Activated T-cell treated with anti-CD3 and anti-CD28 coated beads for 24 hours (primary cell): ENCODE results near the gene COG5.

ENCODE experiments used
- DNase-seq: peaks from one replicate; pipeline ENCODE4 v3.0.0-alpha.2; 2020; ENCODE audit warnings: low read depth

Gene COG5

DNA sequence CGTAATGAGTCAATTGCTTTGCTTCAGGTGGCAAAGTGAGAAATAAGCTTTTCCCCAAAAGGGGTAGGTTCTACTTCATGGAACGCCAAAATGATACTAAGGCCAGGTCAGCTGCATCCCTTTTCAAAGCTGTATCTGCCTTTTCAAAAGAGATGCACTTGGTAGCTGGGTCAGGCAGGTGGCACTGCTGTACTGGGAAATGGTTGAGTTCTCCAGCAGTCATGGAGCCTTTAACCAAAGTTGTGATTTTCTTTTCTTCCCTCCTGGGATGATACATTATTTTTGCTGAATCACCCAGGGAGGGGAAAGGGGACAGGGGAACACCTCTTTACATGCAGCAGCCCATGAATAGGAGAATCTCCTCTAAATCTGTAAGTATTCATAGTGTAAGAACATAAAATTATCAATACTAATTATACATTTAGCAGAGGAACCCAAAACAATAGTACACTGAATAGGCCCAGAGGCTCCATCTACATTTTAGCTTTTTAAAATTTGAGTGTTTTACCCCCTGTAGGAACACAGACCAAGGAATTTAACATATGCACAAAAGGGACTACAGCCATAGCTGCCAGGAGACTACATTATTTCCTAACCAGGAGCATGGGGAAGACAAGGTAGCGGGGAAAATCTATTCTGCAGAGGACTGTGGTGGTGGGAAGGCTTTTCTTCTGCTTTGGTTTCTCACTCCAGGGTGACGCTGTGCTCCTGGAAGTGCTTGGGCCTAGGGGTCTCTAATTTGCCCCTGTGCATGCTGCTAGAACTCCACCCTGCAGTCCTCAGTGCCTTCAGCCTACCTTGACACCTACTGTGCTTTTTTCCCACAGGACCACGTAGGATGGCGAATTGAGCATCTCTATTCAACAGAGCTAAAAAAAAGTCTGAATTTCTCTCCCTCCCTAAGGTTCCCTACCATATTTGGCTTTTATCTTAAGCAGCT is 100.3 kb downstream of the COG5 start:
- DNase-seq = peak; percentile 2

DNA sequence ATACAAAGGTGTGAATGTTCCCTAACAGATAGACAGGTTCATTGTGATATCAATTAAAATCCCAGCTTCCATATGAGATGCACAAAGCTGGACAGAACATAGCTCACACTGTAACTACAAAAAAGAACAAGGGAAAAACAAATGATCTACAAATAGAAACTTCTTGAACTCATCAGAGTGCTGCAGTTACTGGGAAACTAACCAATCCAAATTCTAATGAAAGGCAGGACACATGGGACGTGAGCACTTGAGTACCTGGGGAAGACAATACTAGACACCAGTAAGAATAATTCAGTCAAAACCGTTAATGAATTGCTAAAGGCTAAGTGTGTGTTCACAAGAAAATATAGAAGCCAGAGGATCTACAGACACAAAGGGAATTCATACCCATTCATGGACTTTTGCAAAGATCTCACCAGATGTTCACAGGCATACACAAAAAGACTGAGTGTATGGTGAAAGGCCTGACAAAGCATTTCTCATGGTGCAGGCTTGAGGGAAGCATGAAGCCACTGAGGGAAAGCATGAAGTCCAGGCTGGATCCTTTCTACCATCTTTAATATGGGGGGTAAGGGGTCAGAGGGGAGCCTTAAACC is 101.7 kb downstream of the COG5 start:
- no peak for DNase-seq

DNA sequence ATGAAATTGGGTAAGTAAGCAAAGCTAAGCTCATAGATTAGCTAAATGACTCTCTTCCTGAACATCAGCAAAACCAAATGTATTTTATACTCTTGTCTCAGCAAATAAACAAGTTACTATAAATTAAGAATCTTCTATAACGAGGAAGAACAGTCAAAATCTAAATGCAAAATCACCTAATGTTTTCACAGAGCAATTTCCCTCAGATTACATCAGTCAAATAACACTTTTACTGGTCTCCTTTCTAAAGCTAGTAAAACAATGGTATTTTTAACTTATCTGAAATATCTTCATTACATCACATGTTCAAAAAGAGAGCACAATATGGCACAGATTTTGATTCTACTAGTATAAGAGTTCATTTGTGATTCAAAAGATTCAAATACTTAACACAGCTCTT is 110.3 kb downstream of the COG5 start:
- no peak for DNase-seq

DNA sequence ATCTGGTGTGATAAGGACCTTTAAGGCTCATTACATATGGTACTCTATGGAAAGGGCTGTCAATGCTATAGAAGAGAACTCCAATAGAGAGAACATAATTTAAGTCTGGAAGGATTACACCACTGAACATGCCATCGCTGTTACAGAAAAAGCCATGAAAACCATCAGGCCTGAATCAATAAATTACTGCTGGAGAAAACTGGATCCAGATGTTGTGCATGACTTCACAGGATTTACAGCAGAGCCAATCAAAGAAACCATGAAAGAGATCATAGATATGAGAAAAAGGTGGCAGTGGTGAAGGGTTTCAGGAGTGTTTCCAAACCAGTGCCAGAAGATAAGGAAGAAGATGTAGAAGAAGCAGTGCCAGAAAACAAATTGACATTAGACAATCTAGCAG is 112.8 kb downstream of the COG5 start:
- DNase-seq = no peak

DNA sequence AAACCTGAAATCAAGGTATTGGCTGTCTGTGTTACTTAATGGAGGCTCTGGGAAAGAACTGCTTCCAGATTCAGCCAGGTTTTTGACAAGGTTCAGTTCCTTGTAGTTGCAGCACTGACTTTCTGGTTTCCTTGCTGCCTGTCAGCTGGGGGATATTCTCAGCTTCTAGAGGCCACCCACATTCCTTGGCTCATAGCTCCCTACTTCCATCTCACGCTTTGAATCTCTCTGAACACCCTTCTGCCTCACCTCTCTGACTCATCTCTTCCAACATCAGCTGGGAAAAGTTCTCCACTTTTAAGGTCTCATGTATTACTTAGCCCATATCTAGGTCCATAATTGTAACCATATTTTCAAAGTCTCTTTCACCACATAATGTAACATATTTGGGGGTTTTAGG is 116.7 kb downstream of the COG5 start:
- DNase-seq = no peak

DNA sequence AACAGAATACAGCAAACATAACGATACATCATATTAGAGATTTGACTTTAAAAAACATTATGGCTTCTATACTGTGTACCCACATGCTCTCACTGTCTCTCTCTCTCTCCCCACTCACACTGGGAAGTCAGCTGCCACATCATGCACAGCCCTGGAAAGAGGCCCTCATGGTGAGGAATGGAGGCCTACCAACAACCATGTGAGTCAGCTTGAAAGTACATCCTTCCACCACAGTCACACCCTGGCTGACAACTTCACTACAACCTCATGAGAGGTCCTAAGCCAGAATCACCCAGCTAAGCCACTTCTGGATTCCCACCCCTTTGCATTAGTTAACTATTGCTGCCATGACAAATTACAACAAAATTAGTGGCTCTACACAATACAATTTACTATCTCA is 117.2 kb downstream of the COG5 start:
- DNase-seq = no peak

DNA sequence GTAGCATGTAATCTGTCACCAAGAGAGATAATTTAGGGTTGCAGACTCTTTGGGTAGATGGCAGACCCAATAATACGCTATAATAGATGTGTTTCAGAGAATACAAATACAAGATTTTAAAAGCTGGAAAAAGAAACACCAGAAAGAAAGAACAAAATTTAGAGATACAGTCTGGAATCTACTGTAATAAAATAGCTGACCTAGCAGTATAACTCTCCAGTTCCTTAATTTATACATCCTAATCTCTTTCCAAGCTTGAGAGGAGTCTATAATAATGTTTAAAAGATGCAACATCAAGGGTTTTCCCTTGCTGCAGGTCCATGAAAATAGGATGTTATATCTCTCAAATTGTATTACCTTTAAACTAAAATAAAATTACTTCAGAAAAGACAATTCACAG is 121.0 kb downstream of the COG5 start:
- DNase-seq = no peak

DNA sequence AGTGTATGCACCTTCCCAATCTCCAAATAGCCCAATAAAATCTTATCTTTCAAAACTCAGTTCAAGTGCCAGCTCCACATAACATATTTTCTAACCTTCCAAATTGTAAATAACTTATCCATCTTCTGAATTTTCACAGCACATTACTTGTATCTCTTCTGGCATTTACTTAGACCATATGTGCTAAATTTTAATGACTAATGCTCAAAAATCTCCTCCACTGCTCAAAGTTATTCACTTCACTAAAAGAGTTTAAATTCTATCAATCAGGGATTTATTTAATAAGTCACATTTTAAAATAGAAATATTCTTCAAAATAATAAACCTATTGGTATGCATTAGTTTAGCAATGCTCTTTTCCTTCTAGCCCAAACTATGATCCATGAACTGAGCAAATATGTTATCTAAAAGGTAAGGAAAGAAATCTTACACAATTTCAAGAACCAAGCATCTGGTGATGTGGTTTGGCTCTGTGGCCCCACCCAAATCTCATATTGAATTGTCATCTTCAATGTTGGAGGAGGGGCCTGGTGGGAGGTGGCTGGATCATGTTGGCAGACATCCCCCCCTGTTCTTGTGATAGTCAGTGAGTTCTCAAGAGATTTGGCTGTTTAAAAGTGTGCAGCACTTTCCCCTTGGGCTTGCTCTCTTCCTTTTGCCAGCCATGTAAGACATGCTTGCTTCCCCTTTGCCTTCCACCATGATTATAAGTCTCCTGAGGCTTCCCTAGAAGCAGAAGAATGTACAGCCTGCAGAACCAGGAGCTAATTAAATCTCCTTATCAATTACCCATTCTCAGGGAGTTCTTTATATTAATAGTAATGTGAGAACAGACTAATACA is 121.9 kb downstream of the COG5 start:
- DNase-seq = no peak

DNA sequence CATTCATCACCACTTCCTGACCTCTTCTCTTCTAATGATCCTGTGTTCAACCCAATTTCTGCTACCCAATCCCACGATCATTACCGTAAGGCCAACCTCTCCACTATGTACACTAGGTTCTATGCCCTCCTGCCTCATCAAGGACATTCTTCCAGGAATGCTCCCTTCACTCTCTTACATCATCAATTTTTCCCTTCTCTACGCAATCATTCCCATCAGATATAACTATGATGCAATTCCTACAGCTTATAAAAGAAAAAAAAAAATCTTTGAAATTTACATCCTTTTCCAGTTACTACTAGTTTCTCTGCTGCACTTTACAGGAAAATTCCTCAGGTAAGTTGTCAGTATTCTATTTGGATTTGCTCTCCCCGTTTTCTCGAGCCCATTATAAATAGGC is 124.7 kb downstream of the COG5 start:
- no peak for DNase-seq

DNA sequence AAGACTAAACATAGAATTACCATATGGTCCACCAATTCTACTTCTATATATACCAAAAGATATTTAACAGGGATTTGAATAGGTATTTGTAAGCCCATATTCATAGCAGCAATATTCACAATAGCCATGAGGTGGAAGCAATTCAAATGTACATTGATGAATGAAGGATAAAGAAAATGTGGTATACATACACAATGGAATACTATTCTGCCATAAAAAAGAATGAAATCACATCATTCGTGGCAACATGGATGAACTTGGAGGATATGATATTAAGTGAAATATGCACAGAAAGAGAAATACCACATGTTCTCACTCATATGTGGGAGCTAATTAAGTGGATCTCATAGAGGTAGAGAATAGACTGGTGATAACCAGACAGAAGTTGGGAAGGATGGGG is 128.0 kb downstream of the COG5 start:
- DNase-seq = no peak

DNA sequence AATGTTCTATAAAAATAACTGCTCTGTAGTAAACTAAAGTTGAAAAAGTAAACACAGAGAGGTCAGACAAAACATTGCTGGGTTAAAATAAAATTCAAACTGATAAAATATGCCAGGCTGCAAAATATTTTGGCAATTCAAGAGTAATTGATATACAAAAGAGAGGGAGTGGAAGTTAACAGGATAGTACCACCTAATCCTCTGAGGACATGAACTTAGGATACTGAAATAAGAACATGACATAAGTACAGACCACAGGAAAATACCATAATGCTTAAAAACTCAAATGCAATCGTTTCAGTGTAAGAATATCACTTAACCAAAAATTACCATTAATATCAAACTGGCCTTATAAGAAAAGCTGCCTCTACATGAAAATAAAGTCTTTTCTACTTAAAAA is 131.5 kb downstream of the COG5 start:
- no peak for DNase-seq

DNA sequence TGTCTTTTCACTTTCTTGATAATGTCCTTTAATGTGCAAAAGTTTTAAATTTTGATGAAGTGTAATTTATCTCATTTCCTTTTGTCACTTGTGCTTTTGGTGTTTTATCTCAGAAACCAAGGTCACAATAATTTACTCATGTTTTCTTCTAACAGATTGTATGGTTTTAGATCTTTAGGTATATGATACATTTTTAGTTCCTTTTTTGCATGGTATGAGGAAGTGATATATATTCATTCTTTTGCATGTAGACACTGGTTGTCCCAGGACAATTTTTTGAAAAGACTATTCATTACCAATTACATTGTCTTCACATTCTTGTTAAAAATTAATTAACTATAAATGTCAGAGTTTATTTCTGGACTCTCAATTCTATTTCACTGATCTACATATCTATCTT is 133.7 kb downstream of the COG5 start:
- DNase-seq = no peak

DNA sequence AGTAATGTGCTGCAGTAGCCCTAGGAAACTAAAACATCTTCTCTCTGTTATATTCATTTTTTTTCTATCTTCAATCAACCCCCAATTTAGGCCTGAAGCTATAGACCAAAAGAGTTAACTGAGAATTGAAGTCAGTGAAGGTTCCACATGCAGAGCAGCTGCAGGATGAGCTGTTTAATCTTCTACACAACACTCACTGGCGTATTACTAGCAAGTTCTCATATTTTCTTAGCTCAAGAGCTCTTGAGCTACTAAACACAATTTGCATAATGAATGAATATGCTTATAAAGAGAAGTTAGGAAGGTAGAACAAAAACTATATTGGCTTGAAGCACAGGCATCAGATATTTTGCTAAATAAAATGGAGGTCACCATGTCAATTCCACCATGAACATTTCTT is 135.1 kb downstream of the COG5 start:
- DNase-seq = no peak

DNA sequence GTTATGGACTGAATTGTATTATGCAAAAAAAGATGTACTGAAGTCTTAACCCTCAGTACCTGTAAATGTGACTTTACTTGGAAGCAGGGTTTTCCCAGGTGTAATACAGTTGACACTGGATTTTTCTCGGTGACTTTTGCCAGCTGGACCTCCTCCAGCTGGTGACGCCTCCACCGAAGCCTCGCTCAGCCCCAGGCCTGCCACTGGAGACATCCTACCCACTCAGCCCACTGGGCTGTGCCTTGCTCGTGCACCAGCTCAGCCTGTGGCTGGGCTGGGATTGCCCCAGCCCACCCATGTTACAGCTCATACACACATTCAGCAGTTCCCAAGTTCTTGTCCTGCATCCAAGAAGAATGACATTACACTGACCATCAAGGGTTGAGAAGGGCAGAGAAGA is 136.3 kb downstream of the COG5 start:
- DNase-seq = no peak

DNA sequence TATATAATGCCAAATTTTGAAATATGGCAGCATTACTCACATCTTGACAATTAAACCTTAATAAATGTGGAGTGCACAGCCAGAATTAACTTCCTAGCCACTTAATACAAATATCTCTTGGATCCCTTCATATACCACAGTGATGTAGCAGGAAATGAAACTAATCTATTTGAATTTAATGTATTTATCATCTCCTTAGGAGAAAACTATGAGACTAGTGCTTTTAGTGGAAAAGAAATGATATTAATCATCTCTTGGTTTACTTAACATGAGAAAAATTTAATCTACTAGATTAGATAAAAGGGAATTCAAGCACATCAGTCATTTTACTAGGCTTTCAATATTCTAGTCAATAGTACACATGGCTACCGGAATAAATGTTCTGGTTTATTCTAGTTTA is 149.5 kb downstream of the COG5 start:
- DNase-seq = no peak

DNA sequence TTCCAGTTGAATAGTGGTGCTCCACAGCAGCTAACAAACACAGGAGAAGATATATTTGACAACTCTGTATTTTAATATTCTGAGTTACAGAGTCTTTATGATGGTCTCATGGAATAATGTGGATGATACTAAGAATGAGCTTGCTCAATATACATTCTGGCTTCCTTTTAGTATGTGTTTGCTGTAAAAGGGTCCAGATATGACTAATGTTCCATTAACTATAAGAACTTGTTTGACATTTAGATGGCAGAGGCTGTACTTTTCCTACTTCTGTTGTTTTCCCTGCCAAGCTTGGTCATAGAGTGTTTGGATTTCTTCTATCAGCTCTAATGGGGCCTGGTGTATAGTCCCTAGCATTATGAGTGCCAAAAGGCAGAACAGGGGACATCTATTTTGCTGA is 155.4 kb downstream of the COG5 start:
- DNase-seq = no peak

DNA sequence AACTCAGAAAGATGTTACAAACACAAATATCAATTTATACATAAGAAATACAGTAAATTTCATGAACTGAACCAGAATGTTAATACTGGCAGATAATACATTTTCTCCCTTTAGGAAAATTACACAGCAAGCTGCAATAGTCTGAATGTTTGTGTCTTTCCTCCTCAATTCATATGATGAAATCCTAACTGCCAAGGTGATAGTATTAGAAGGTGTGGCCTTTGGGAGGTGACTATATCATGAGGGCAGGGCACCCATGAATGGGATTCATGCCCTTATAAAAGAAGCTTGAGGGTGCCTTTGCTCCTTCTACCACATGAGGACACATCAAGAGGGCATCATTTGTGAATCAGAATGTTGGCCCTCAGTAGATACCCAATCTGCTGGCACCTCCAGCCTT is 158.2 kb downstream of the COG5 start:
- no peak for DNase-seq

DNA sequence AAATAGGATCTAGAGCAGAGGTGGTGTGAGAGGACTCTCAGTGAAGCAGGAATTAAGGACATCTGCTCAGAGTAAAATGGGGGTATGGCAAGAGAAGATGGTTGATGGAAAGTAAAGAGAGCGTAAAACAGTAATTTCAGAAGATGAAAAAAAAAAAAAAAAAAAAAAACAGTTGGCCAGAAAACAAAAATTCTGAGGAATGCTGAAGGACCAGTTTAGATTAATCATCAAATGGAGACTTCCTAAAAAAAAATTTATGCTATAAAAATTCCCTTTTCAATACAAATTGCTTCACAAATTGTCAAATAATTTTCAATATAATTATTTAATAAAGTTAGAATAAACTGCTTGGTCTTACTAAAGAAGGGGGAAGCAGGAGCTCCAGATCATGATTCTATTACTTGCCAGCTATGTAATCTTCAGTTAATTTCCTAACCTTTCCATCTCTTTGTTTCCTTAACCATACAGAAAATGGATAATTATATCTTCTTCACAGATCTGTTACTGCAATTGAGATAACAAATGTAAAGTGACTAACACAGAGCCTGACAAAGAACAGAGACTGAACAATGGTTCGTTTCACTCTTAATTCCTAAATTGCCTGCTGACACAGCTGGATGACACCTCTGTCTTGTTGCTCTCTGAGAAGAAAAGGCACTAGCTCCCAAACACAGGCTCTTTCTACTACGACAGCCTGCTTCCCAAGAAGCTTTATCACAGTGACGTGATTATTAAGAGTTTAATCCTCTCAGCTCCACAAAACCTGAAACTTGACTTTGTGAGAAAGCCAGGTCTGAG is 158.8 kb downstream of the COG5 start:
- DNase-seq = no peak

DNA sequence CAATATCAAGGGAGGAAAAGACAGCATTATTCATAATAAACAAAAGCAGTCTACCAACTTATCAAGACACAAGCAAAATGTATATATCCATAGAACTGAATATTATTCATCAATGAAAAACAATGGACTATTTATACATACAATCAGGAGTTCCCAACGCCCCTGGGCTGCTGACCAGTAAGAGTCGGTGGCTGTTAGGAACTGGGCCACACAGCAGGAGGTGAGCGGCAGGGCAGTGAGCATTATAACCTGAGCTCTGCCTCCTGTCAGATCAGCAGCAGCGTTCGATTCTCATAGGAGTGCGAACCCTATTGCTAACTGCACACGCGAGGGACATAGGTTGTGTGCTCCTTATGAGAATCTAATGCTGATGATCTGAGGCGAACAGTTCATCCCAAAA is 165.6 kb downstream of the COG5 start:
- DNase-seq = no peak

DNA sequence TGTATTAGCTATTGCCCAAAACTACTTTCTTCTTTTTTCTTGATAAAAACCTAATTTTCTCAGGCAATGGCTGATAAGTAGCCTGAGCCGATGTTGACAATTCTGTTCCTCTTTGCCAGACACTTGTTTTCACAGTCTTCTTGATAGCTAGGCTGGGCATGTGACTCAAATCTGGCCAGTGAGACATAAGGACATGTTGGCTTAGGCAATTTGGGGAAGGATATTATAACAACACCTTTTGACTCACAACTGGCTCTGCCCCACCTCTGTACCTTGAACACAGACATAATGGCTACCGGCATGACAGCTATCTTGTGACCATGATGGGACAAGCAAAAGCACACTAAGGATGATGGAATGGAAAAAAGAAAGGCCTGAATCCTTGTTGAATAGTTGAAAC is 166.7 kb downstream of the COG5 start:
- DNase-seq = no peak

DNA sequence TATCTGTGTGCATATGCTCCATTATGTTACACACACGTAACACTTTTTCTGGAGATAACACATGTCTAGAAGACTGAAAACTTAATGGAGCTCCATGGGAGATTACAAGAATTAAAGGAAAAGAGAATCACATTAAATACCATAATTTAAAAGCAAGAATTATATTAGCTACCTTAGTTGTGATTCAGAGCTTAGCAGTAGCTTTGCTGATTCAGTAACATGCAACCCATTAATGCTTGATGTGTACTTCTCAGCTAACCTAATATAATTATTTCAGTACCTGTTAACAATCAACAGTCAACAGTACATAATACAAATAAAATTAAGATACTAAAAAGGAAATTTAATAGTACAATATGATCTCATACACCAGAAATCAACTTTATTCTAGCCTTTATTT is 167.6 kb downstream of the COG5 start:
- DNase-seq = no peak

DNA sequence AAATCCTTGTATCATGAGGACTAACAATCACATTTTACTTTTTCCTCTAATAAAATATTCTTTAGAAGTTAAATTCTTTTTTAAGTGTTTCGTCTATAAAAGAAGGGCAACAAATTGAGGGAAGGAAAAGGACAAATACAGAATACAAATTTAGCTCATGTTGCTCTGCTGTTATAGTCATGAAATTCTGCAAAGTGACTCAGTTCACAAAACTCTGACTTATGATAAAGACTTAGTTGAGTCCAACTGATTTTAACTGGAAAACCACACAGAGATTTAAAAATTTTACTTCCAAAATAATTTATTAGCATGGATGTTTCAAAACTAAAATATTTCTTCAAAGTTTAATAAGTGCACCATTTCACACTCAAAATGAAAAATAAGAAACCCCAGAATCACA is 168.9 kb downstream of the COG5 start:
- no peak for DNase-seq
